ENCODE results near the gene SP2. TPM values are rescaled to one million over a fixed set of nuclear protein-coding genes. Genes with fewer than 3 reads are reported as not detected.
A peak's percentile ranks its signal among the peaks of the same experiment; 100 is the strongest.

The SP2 gene
- total and polyA plus RNA-seq, 2 of the 8 experiments (the other 6 are each of a cell fraction or from before 2014, with no cell fraction given), result 5.6 to 13.8 TPM

DNA sequence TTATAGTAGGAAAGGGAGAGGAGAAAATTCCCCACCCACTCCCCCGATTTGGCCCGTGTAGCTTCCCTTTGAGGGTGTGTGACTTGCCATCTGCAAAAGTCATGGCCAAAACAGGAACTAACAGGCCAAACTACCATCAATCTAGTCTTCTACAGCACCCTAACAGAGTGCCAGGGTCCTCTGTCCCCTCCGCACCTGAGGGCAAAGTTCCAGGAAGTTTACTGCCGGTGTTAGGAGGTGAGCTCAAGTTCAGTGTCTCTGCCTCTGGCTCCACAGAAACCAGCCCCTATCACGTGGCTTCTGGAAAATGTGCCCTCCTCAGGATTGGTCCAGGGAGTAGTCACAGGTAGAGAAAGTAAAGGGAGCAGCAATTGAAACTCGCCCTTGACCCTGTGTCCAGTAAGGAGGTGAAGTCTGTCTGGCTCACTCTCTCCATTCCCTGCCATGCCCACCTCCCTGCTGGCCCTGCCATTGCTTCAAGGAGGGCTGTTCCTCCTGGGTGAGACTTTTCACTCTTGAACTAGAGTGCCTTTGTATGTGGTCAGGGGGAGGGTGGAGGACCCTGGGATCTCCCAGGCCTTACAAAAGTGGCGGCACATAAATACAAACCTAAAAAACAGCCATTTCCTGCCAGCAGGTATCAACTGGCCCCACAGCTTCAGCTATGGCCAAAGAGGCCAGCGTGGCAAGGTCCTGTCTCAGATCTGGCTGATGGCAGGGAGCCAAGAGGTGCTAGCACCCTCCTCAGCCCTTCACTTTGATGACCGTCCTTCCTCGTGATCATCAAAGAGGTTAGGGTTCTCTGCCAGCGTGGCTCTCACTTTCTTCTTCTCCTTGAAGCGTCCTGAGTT, 56.4 kb downstream of the SP2 start:
- H4K8ac ChIP-seq (ENCODE audit: extremely low read depth, insufficient read depth, low read length), result no peak overlapping the region
- no peak overlapping the region for H2AFZ ChIP-seq (ENCODE audit: low read length)
- no peak overlapping the region for H3K4ac ChIP-seq (replicated peaks; ENCODE audit: insufficient read length, low read depth, low read length)
- no peak overlapping the region for H3K4me2 ChIP-seq (ENCODE audit: insufficient read depth in 1 of 2, low read depth in 2 of 2, low read length in 2 of 2)
- no peaks in the 10 kb centered on the region for H4K20me1 ChIP-seq (replicated peaks in 1 of 2; ENCODE audit: control insufficient read depth in 1 of 2, insufficient read depth in 2 of 2, low read length in 2 of 2)
- no peak overlapping the region for H2BK5ac ChIP-seq (ENCODE audit: low read depth, low read length)
- H3K14ac ChIP-seq (ENCODE audit: insufficient read length), result no peak overlapping the region
- no peak for DNase-seq (ENCODE audit: low read depth in 1 of 2, low spot score in 2 of 2)
- H3K79me2 ChIP-seq (ENCODE audit: control insufficient read depth in 1 of 2, insufficient read depth in 2 of 2, low read length in 2 of 2), result no peaks in the 10 kb centered on the region
- 83% methylated on average over 11 of the region's 12 CpGs; no CpG with 5 or more reads in 1 of the 2 experiments for WGBS, 2 experiments (ENCODE audit: extremely low coverage in 1 of 2, insufficient coverage in 1 of 2, insufficient read length in 1 of 2, insufficient replicate concordance in 2 of 2, low coverage in 1 of 2, low lambda C conversion rate in 2 of 2, missing lambda C conversion rate in 1 of 2)
- H2AK5ac ChIP-seq (ENCODE audit: low read depth, low read length), result no peak overlapping the region
- H3K4me3 ChIP-seq (ENCODE audit: extremely low read depth in 1 of 4, insufficient read depth in 2 of 4, low read depth in 3 of 4, low read length in 4 of 4), result no peak overlapping the region
- no peak overlapping the region for H2BK120ac ChIP-seq (replicated peaks; ENCODE audit: low read depth, low read length)
- peak overlapping the region; percentile 22; the same call in 1 of the 2 replicates for H2BK12ac ChIP-seq (ENCODE audit: low read depth, low read length)
- H3K36me3 ChIP-seq (ENCODE audit: control insufficient read depth in 2 of 4, insufficient read depth in 4 of 4, low read length in 3 of 4), result no peaks in the 10 kb centered on the region
- H4K5ac ChIP-seq (ENCODE audit: insufficient read length, low read depth, low read length), result no peak overlapping the region
- no peak overlapping the region for H2BK15ac ChIP-seq (ENCODE audit: low read length)
- H3K27ac ChIP-seq (ENCODE audit: low read depth, low read length), result no peak overlapping the region
- no peak overlapping the region for H3K18ac ChIP-seq (ENCODE audit: extremely low read depth, low read length)
- H3K23me2 ChIP-seq (ENCODE audit: low read depth, low read length), result no peaks in the 10 kb centered on the region; the same call in 1 of the 2 replicates
- H2BK20ac ChIP-seq (ENCODE audit: low read length), result no peak overlapping the region
- no peak overlapping the region for H3K23ac ChIP-seq (ENCODE audit: insufficient read length)
- H3K79me1 ChIP-seq (ENCODE audit: low read depth, low read length), result no peaks in the 10 kb centered on the region
- H3K27me3 ChIP-seq (replicated peaks in 1 of 4; ENCODE audit: control insufficient read depth in 3 of 4, extremely low read depth in 1 of 4, insufficient read depth in 3 of 4, low read length in 3 of 4), result peaks cover 0 to 6% (median 0%) of the 10 kb centered on the region in 4 experiments; a peak in 1 of 7 replicates
- H3K9me3 ChIP-seq (ENCODE audit: insufficient read depth in 2 of 2, low read depth in 1 of 2, low read length in 1 of 2), result no peaks in the 10 kb centered on the region
- ChIA-PET POLR2A (ENCODE audit: partially characterized antibody) (interaction anchor here (1.3 to 1.7 kb wide), 3 partner anchors 9 to 18 kb away, joined by 4 to 6 read pairs (median 5); partner anchors contain the start of genes CDK5RAP3 and PNPO), CTCF (ENCODE audit: partially characterized antibody) (interaction anchor here (0.8 to 40.5 kb wide), 7 partner anchors 4 to 116 kb away, joined by 3 to 1010 read pairs (median 246); partner anchors contain the start of genes CDK5RAP3, PNPO, PRR15L and SCRN2)
- H3K9ac ChIP-seq (replicated peaks in 1 of 4; ENCODE audit: extremely low read depth in 1 of 4, low read depth in 3 of 4, low read length in 3 of 4), result no peak overlapping the region
- H4K91ac ChIP-seq (replicated peaks; ENCODE audit: insufficient read length, low read length), result no peak overlapping the region
- no peak overlapping the region for H3K56ac ChIP-seq (replicated peaks; ENCODE audit: insufficient read length, low read depth, low read length)
- peaks cover 4 to 21% (median 9%) of the 10 kb centered on the region in 4 experiments for H3K4me1 ChIP-seq (replicated peaks in 1 of 4; ENCODE audit: control insufficient read depth in 3 of 4, insufficient read depth in 4 of 4, low read length in 3 of 4)
- FAIRE-seq, result no peak
